Lung (tissue), 12 donors: Measurements from ENCODE around the gene ZBTB38. TPM values are rescaled to one million over a fixed set of nuclear protein-coding genes. Genes with fewer than 3 reads are reported as not detected.

Source experiments
- ATAC-seq: fragments of 200-7000 bp; cut with Tn5 transposase; one replicate; pipeline ENCODE4 v1.9.1; 2020; ENCODE audit warnings: moderate number of reproducible peaks; ENCODE audit not compliant: insufficient read depth, low FRiP score
- DNase-seq, 3 donors: peaks; one replicate each; pipeline ENCODE4 v3.0.0-alpha.2; 2013 to 2017
- H3K27ac ChIP-seq, 2 donors: one replicate each; pipeline ENCODE4 v1.5.1; 2013; ENCODE audit warnings: mild to moderate bottlenecking in 2 of 2, moderate library complexity in 2 of 2, control low read depth in 1 of 2, inconsistent platforms in 1 of 2, low read depth in 1 of 2, low read length in 1 of 2
- H3K27me3 ChIP-seq, 3 donors: one replicate each; pipeline ENCODE4 v1.5.1; 2013; ENCODE audit warnings: low read length in 2 of 3; ENCODE audit not compliant: control insufficient read depth in 3 of 3, insufficient read depth in 3 of 3
- H3K36me3 ChIP-seq, 4 donors: one replicate each; pipeline ENCODE4 v1.5.1; 2013; ENCODE audit warnings: low read length in 4 of 4, mild to moderate bottlenecking in 1 of 4, moderate library complexity in 1 of 4; ENCODE audit not compliant: control insufficient read depth in 4 of 4, insufficient read depth in 4 of 4
- H3K4me1 ChIP-seq, 5 donors: one replicate each; pipeline ENCODE4 v1.5.1; 2013; ENCODE audit warnings: low read length in 5 of 5, mild to moderate bottlenecking in 2 of 5, moderate library complexity in 1 of 5; ENCODE audit not compliant: control insufficient read depth in 5 of 5, insufficient read depth in 5 of 5
- H3K4me3 ChIP-seq: one replicate; pipeline ENCODE4 v1.5.1; 2013; ENCODE audit warnings: mild to moderate bottlenecking, control low read depth, moderate library complexity
- H3K9ac ChIP-seq, 2 donors: one replicate each; pipeline ENCODE4 v1.5.1; 2013; ENCODE audit warnings: low read length in 2 of 2, control low read depth in 1 of 2; ENCODE audit not compliant: insufficient read depth in 1 of 2
- H3K9me3 ChIP-seq, 4 donors: one replicate each; pipeline ENCODE4 v1.5.1; 2013; ENCODE audit warnings: low read length in 3 of 4, mild to moderate bottlenecking in 1 of 4, moderate library complexity in 1 of 4; ENCODE audit not compliant: control insufficient read depth in 4 of 4, insufficient read depth in 3 of 4
- CTCF ChIP-seq: IDR thresholded peaks from 2 replicates; pipeline ENCODE4 v1.5.1; 2012; ENCODE audit warnings: mild to moderate bottlenecking; ENCODE audit errors: control extremely low read depth, extremely low read depth
- WGBS, 2 donors: extraction: QIAGEN DNeasy Blood & Tissue Kit; methylation state at CpG; one replicate each; pipeline ENCODE4 v1.1.7; 2013; 5-methylcytosine and 5-hydroxymethylcytosine counted together
- polyA plus RNA-seq, 2 donors: library from polyadenylated mRNA; stranded (reverse); fragments of 200-250 nt; gene quantifications; one replicate each; pipeline ENCODE4 v1.2.1, GENCODE V29; 2013
- total RNA-seq, 2 donors: library from RNA; depleted of rRNA in 1 of 2; stranded (reverse); fragments of >200 nt in 1 of 2; gene quantifications; one replicate each; pipeline ENCODE4 v1.2.1, GENCODE V29; 2014 to 2021
- donor health status: control.
- donor health status: control.
- donor health status: Bipolar disorder and iron deficiency.
- donor health status: healthy.
- donor health status: DM: yes; HTN: yes; CAD: no.

ZBTB38 gene
- total and polyA plus RNA-seq, 4 donors = 9.3 to 111 (median 53.5) TPM

GRCh38 chr3:141392416-141392815, 24.1 kb downstream of the ZBTB38 start:
- peaks cover 1 to 25% (median 18%) of the 10 kb centered on the region in 4 donors for H3K36me3 ChIP-seq
- 84 to 85% methylated on average over 5 of the region's 5 CpGs for WGBS, 2 donors
- DNase-seq = peak in 1 of 3 donors; percentile 22
- no peak overlapping the region for H3K27ac ChIP-seq
- TF ChIP-seq CTCF = no peak
- no peak overlapping the region for H3K4me3 ChIP-seq
- H3K27me3 ChIP-seq = no peaks in the 10 kb centered on the region
- H3K9ac ChIP-seq = no peak overlapping the region
- peaks cover 0 to 7% (median 2%) of the 10 kb centered on the region in 4 donors for H3K9me3 ChIP-seq
- ATAC-seq = no peak
- peaks cover 2 to 49% (median 12%) of the 10 kb centered on the region in 5 donors for H3K4me1 ChIP-seq

- peaks cover 0 to 7% (median 2%) of the 10 kb centered on the region in 4 donors for H3K9me3 ChIP-seq
- WGBS, 2 donors = 76 to 79% methylated on average over 6 of the region's 6 CpGs
- no peak overlapping the region for H3K4me3 ChIP-seq
- peak overlapping the region in 1 of 2 donors; percentile 71 for H3K9ac ChIP-seq
- ATAC-seq = no peak
- H3K36me3 ChIP-seq = peaks cover 1 to 25% (median 23%) of the 10 kb centered on the region in 4 donors
- peak overlapping the region in 1 of 2 donors; percentile 71 for H3K27ac ChIP-seq
- peaks cover 0 to 43% (median 12%) of the 10 kb centered on the region in 5 donors for H3K4me1 ChIP-seq
- TF ChIP-seq CTCF = no peak
- no peaks in the 10 kb centered on the region for H3K27me3 ChIP-seq
- DNase-seq = peak; percentile 42 to 82 (median 73)
Observed at GRCh38 chr3:141392897-141393734, 24.8 kb downstream of the ZBTB38 start.

- Histone ChIP-seq H3K36me3 (peaks cover 1 to 27% (median 23%) of the 10 kb centered on the region in 4 donors), H3K9ac (peak overlapping the region in 1 of 2 donors; percentile 71), H3K4me1 (peaks cover 0 to 39% (median 12%) of the 10 kb centered on the region in 5 donors), H3K4me3 (no peak overlapping the region), H3K27ac (peak overlapping the region in 1 of 2 donors; percentile 71), H3K9me3 (peaks cover 0 to 7% (median 2%) of the 10 kb centered on the region in 4 donors), H3K27me3 (no peaks in the 10 kb centered on the region)
- ATAC-seq (no peak), DNase-seq (no peak)
- TF ChIP-seq CTCF = no peak
- WGBS, 2 donors = 83 to 88% methylated on average over 7 of the region's 7 CpGs
Observed at GRCh38 chr3:141393735-141394076, 25.4 kb downstream of the ZBTB38 start.
